Chondrocyte (in vitro differentiated cells): ENCODE measurements around the gene GPR27. TPM values are rescaled to one million over a fixed set of nuclear protein-coding genes. Genes with fewer than 3 reads are reported as not detected.

Experiments
- DNase-seq: peaks from one replicate; pipeline ENCODE4 v3.0.0; 2021; ENCODE audit warnings: mixed read lengths, low spot score
- H3K27ac Mint-ChIP-seq: one replicate; pipeline ENCODE4 v1.8.0; 2021; ENCODE audit warnings: mild to moderate bottlenecking, moderate library complexity, mixed read lengths; ENCODE audit not compliant: unreplicated experiment
- H3K27me3 Mint-ChIP-seq: 2 replicates; pipeline ENCODE4 v1.8.0; 2021; ENCODE audit warnings: low read depth, mixed read lengths
- H3K36me3 Mint-ChIP-seq: 2 replicates; pipeline ENCODE4 v1.8.0; 2021; ENCODE audit warnings: low read depth, mixed read lengths
- H3K4me1 Mint-ChIP-seq: 2 replicates; pipeline ENCODE4 v1.8.0; 2021; ENCODE audit warnings: low read depth, mild to moderate bottlenecking, mixed read lengths
- H3K4me3 Mint-ChIP-seq: one replicate; pipeline ENCODE4 v1.8.0; 2021; ENCODE audit warnings: mild to moderate bottlenecking, moderate library complexity, mixed read lengths; ENCODE audit not compliant: unreplicated experiment
- H3K9me3 Mint-ChIP-seq: 2 replicates; pipeline ENCODE4 v1.8.0; 2021; ENCODE audit warnings: low read depth, mixed read lengths
- CTCF ChIP-seq: fragments of 200-600 bp; sonication (generic); IDR thresholded peaks from 2 replicates; pipeline ENCODE4 v1.5.0; 2021; ENCODE audit warnings: antibody characterized with exemption, mild to moderate bottlenecking, moderate library complexity
- total RNA-seq: library from RNA; stranded (reverse); gene quantifications from 3 replicates; pipeline ENCODE4 v1.2.1, GENCODE V29; 2021

GPR27 gene
- total RNA-seq, 1 donor from 2014 or later = 5.5 TPM

GRCh38 chr3:71791634-71792033, 38.0 kb downstream of the GPR27 start:
- no peak for DNase-seq
- no peaks in the 10 kb centered on the region for H3K9me3 Mint-ChIP-seq
- H3K27me3 Mint-ChIP-seq = peaks cover 58% of the 10 kb centered on the region
- no peak for TF ChIP-seq CTCF
- peaks cover 1% of the 10 kb centered on the region for H3K36me3 Mint-ChIP-seq
- no peak overlapping the region for H3K27ac Mint-ChIP-seq
- H3K4me3 Mint-ChIP-seq = no peak overlapping the region
- no peaks in the 10 kb centered on the region for H3K4me1 Mint-ChIP-seq

- H3K36me3 Mint-ChIP-seq = peaks cover 1% of the 10 kb centered on the region
- H3K27me3 Mint-ChIP-seq = peaks cover 55% of the 10 kb centered on the region
- no peak for DNase-seq
Measured at GRCh38 chr3:71796290-71796689, 42.6 kb downstream of the GPR27 start.

GRCh38 chr3:71797455-71797854, 43.8 kb downstream of the GPR27 start:
- TF ChIP-seq CTCF = no peak
- DNase-seq = no peak
- no peak overlapping the region for H3K4me3 Mint-ChIP-seq
- no peak overlapping the region for H3K27ac Mint-ChIP-seq
- H3K4me1 Mint-ChIP-seq = no peaks in the 10 kb centered on the region
- H3K27me3 Mint-ChIP-seq = peaks cover 61% of the 10 kb centered on the region
- H3K36me3 Mint-ChIP-seq = peaks cover 1% of the 10 kb centered on the region
- H3K9me3 Mint-ChIP-seq = no peaks in the 10 kb centered on the region

More at GRCh38 chr3:71796290-71796689, 42.6 kb downstream of the GPR27 start:
- TF ChIP-seq CTCF = no peak
- no peaks in the 10 kb centered on the region for H3K9me3 Mint-ChIP-seq
- H3K4me1 Mint-ChIP-seq = no peaks in the 10 kb centered on the region
- no peak overlapping the region for H3K4me3 Mint-ChIP-seq
- no peak overlapping the region for H3K27ac Mint-ChIP-seq

- Mint-ChIP-seq H3K9me3 (no peaks in the 10 kb centered on the region), H3K27ac (no peak overlapping the region), H3K27me3 (peaks cover 58% of the 10 kb centered on the region), H3K36me3 (peaks cover 1% of the 10 kb centered on the region), H3K4me3 (no peak overlapping the region), H3K4me1 (no peaks in the 10 kb centered on the region)
- no peak for DNase-seq
- TF ChIP-seq CTCF = no peak
Measured at GRCh38 chr3:71800023-71800422, 46.4 kb downstream of the GPR27 start.

- no peak overlapping the region for H3K4me3 Mint-ChIP-seq
- no peaks in the 10 kb centered on the region for H3K9me3 Mint-ChIP-seq
- H3K36me3 Mint-ChIP-seq = no peaks in the 10 kb centered on the region
- TF ChIP-seq CTCF = no peak
- H3K27ac Mint-ChIP-seq = no peak overlapping the region
- DNase-seq = no peak
- peaks cover 43% of the 10 kb centered on the region for H3K27me3 Mint-ChIP-seq
- H3K4me1 Mint-ChIP-seq = no peaks in the 10 kb centered on the region
Measured at GRCh38 chr3:71801986-71802385, 48.3 kb downstream of the GPR27 start.
